ENCODE measurements around the gene ASB5.
"Not testable (repeated sequence)": the region's sequence is repeated elsewhere in the genome, so short reads cannot be mapped to it uniquely, and the experiment has no call there.

Gene ASB5

DNA sequence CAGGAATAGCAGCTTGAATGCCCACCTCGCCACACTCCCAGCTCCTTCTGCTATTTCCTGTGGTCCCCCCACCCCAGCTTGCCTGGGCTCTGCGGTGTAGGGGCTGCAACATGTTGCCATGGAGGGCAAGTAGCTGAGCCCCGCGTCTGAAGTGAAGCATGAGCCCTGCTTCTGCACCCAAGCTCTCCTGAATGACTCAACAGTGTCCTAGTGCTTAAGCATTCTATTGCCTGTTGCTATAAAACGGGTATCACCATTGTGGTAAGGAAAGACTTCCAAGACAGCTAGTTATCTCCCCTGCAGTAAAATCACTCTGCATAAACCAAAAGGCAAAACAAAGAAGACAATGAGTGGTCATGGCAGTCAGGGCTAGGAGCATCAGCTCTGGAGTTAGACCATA is 42.3 kb downstream of the ASB5 start:
- DNase-seq (ENCODE audit: insufficient read length, low spot score), result no peak
- peak; percentile 23 for FAIRE-seq

DNA sequence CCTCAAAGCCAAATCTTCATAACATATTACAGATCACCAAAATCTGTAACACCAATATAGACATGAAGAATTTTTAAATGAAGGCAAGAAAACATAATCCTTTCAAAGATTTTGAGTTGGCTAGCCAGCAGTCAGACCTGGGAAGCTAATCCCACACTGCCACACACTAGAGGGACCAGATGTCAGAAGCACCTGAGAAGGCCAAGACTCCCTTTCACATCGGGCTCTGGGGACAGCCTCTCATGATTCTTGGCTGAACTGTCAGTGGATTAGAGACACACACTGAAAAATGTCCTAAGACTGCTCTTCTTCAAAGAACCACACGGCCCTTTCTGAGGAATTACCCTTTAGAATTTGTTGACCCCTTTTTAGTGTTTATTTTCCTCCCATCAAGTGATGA is 45.5 kb downstream of the ASB5 start:
- no peak for FAIRE-seq
- no peak for DNase-seq (ENCODE audit: insufficient read length, low spot score)

DNA sequence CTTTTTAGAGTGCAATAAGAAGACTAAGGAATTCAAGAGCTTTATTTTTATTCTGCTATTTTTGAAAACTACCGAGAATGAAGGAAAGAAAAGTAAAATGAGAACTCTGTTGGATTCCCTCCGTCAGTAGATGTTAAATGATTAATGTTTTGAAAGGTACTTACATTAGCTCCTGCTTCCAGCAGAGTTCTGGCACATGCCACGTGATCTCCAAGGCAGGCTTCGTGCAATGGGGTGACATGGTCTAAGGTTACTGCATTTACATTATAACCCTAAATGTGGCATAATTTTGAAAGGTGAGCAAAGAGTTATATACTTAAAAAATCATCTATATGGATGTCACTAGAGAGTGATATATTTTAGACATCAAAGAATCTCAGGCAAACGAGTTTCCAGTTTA is 46.9 kb downstream of the ASB5 start:
- DNase-seq (ENCODE audit: insufficient read length, low spot score) (no peak), FAIRE-seq (no peak)

DNA sequence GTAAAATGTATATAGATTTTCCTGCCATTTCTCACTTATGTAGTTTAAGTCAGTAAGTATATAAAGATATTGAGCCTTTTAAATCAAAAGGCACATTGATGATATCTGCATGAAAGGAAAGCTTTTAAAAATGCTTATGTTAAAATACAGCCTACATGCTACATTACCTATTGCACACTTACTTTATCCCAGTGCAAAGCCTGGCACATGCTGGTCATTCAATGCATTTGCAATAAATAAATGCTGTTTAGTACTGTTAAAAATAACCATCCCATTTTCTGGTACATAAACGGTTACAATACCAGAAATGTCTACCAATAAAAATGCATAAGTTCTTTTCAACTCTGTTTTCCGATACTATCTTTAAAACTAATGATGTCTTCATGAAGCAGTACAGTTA is 51.5 kb downstream of the ASB5 start:
- FAIRE-seq (no peak), DNase-seq (ENCODE audit: insufficient read length, low spot score) (no peak)

DNA sequence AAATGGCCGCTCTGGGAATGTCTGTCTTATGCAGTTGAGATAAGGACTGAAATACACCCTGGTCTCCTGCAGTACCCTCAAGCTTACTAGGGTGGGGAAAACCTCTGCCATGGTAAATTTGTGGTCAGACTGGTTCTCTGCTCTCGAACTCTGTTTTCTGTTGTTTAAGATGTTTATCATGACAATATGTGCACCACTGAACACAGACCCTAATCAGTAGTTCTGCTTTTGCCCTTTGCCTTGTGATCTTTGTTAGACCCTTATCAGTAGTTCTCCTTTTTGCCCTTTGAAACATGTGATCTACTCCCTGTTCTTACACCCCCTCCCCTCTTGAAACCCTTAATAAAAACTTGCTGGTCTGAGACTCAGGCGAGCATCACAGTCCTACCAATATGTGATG is 56.7 kb downstream of the ASB5 start:
- DNase-seq (ENCODE audit: insufficient read length, low spot score); FAIRE-seq: not testable (repeated sequence)

DNA sequence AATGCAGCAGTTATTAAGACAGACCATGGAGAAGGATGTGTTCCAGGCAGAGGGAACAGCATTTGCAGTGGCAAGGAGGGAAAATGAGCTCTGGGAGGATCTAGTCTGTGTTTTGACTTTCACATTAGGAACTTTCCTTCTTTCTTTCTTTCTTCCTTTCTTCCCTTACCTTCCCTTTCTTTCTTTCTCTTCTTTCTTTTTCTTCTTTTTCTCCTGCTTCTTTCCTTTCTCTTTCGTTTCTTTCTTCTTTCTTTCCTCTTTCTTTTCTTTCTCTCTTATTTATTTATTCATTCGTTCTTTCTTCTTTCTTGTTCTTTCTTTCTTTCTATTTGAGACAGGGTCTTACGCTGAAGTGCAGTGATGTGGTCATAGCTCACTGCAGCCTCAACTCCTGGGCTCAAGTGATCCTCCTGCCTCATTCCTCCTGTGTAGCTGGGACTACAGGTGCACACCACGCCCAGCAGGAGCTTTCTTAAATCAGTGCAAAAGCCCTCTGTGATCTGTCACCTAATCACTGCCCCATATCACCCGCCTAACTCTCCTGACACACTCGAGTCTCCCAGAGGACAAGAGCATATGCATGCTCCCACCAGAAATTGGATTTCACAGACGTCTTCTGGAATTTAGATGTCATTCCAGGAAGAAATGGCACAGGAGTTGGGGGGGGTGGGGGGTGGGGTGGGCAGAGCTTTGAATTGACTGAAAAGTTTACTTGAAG is 58.3 kb downstream of the ASB5 start:
- no peak for FAIRE-seq
- DNase-seq (ENCODE audit: insufficient read length, low spot score), result no peak

DNA sequence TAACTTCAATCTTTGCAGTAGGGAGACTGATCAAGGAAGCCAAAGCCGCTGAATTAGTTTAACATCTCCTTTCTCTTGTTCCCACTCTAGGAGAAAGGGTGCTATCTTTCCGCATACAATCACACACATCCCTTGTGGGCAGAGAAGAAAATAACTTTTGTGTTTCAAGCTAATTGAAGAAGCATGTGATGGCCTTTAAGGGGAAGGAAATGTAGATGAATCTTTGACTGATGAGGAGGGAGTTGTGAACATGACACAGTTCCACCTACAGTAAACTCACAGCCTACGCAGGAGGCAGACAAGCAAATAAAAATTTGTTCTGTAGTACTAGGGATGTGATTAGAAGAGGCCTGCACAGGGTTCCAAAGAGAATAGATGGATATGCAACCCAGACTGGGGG is 58.9 kb downstream of the ASB5 start:
- no peak for DNase-seq (ENCODE audit: insufficient read length, low spot score)
- no peak for FAIRE-seq

DNA sequence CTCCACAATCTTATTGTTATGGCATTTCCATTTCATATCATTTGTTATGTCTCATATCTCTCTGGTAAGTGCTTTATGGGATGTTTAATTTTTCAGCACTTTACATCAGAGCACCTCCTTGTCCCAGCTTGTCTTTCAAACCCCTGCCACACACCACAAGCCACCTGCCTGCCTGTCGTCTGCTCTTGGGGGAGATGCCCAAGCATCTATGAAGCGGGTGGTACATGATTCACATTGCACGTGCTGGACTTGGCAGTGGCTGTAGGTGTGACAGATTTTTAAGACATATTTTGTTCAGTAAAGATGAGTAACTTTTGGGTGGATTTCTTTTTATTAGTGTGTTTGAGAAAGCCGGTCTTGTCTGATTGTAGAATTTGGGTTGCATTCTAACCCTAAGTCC is 59.5 kb downstream of the ASB5 start:
- DNase-seq (ENCODE audit: insufficient read length, low spot score) (no peak), FAIRE-seq (no peak)

DNA sequence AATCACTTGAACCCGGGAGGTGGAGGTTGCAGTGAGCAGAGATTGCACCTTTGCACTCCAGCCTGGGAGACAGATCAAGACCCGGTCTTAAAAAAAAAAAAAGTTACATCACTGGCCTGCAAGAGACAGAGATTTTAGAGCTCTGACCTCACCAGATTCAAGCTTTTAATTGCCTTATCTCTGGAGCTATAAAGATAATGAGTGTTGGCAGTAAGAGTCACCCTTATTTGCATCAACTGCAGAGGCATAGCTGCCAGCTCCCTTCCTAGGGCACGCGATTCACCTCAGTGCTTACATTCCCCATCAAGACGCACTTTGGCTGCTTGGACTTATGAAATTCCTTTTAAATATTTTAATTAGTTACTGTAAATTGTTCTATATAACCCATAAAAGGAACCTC is 61.2 kb downstream of the ASB5 start:
- no peak for FAIRE-seq

DNA sequence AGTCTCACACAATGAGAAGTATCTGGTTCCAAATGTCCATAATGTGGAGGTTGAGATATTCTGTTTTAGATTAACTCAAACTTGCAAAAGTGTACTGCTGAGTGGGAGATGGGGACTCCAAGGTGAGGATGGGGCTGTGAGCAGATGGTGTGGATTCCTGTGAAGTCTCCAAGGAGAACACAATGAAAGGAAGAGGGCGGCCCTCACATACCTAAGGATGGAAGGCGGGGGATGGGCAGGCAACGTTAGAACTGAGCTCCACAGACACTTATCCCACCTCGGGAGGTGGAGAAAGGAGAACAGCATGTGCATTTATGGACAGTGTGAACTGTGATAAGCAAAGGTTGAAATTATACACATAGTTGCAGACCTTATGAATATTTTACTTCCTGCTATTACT is 63.7 kb downstream of the ASB5 start:
- FAIRE-seq (no peak), DNase-seq (ENCODE audit: insufficient read length, low spot score) (no peak)

More for the DNA sequence above, 61.2 kb downstream of the ASB5 start:
- DNase-seq (ENCODE audit: insufficient read length, low spot score), result no peak

DNA sequence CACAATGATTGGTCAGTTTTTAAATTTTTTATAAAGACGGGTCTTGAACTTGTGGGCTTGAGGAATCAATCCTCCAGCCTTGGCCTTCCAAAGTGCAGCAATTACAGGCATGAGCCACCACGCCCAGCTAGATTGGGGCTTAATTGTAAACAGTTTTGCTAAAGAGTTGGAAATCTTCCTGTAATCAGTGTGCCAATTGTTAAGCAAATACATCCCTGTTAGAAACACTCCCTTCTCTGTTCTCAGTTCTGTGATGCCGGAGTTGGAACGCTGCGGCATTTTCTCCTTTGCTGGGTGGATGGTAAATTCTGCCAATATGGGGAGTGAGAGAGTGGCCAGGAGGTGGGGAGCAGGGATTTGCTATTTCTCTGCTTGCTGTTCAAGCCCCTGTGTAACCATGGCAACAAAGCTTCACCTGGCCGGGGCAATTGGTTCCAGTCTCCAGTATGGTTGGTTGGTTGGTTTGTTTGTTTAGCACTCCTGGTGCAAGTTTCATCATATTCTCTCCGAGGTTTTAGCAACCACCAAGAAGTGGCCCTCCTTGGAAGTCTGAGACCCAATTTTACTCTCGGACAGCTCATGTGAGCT is 70.6 kb downstream of the ASB5 start:
- FAIRE-seq, result no peak
- no peak for DNase-seq (ENCODE audit: insufficient read length, low spot score)

DNA sequence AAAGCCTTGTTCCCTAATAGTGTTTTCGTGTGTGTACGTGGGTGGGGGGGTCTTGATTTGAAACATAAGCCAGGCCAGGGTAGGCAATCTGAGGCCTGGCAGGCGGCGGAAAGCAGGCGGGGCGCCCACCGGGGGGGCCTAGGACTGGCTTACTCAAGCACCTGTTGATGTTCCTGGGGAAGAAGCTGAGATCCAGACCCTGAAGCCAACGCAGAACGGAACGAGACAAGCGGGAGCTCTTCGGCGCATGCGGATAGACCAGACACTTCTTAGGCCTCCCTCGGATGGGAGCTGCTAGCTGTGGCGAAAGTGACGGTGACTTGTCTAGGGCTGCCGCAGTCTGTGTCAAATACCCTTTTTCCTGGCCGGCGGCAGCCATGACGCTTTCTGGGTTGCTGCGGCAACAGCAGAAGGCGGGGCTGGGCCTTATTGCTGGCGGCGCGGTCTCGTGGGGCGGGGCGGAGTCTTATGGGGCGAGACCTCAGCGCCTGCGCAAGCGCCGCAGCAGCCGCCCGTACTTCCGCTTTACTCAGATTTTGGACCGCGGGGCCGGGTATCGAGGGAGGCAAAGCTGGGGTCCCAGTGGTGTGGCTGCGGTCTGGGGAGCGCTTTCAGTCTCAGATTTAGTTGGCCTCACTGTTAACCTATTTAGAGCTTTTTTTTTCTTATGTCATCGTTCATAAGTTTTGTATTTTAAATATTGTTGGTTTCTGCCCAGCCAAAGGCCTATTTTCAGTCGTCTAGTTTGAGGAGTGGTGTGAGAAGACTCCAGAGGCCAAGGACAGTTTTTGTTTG is 73.6 kb downstream of the ASB5 start, which contains the start of gene SPATA4:
Gene SPATA4 (minus strand): TSS at position 402 of the 795 bp plus-strand sequence. CDS start 23 bp downstream, at position 379.
- FAIRE-seq, result peak; percentile 97
- DNase-seq (ENCODE audit: insufficient read length, low spot score), result peak; percentile 92

GRCh38 chr4:176193938-176194337 is 75.1 kb downstream of the ASB5 start:
- DNase-seq (ENCODE audit: insufficient read length, low spot score) (no peak), FAIRE-seq (peak; percentile 9)

DNA sequence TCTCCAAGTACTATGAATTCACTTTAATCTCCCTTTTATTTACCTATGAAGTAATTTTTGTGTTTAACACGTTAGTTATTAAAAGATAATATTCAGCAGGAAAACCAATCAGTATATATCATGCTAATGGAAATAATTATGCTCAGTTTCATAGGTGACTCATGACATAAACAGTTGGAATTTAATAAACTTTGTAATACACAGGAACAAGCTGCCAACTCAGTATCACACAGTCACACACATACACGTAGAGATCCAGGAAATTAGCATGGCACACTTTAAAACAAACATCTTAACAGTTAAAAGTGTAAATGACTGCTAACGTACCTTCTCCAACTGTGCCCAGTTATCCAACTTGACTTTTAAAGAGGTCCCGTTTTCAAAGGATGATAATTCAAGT is 75.9 kb downstream of the ASB5 start:
- FAIRE-seq (no peak), DNase-seq (ENCODE audit: insufficient read length, low spot score) (no peak)

GRCh38 chr4:176191974-176192373 is 77.0 kb downstream of the ASB5 start:
- DNase-seq (ENCODE audit: insufficient read length, low spot score) (no peak), FAIRE-seq (peak; percentile 51)

- DNase-seq (ENCODE audit: insufficient read length, low spot score) (no peak), FAIRE-seq (no peak)
These were observed 78.9 kb downstream of the ASB5 start for GRCh38 chr4:176189891-176190795.

DNA sequence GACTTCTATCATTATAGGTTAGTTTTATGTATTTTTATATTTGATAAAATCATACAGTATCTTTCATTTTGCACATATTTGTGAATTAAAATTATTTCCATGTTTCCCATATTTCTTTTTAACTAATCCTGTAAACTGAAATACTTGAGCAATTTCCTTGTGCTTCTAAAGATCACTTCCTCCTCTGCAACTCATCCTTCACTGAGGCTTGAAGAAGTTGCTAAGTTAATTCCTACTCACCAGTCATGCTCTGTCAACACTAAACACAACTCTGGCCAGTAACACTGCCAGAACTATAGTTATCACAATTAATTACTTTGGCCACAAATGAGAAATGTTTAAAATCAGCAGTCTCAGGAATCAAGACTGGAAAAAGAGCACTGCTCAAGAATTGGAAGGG is 80.4 kb downstream of the ASB5 start:
- FAIRE-seq (no peak), DNase-seq (ENCODE audit: insufficient read length, low spot score) (no peak)

DNA sequence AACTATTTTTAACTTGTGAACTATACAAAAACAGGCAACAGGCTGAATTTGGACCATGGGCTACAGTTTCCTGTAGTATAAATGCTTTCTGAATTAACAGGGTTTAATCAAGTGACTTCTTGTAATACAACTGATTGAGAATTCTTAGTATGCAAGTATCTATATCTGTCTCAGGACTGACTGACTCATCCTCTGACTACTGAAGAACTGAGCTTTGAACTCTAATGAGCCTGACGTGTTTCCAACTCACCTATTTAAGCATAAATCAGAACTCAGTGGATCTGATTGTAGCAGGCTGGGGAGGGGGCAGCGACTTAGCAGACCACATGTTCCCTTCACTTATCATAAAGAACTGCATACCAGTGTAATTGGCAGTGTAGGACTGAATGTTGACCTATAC is 81.4 kb downstream of the ASB5 start:
- FAIRE-seq (no peak), DNase-seq (ENCODE audit: insufficient read length, low spot score) (no peak)

DNA sequence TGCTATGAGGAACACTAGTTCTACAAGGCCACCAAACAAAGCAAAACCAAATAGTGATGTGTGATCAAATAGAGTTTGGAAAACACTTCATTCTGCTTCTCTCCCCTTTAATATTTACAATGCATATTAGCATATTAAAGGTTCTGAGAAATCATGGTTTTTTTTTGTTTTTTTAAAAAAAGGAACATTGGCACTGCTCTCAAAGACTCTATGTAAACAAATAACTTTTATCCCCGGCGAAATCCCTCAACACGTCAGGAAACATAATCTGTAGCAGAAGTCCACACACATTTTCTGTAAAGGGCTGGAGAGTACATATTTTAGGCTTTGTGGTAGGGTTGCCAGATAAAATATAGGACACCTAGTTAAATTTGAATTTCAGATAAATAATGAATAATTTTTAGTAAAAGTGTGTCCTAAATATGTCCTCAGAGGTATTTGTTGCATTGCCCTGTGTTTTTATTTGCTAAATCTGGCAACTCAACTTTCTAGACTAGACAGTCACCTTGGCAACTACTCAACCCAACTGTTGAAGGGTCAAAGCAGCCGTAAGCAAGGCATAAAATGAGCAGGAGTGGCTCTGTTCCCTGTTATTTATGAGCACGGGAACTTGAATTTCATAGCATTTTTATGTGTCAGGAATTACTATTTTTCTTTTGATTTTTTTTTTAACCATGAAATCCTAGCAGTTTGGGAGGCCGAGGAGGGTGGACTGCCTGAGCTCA is 82.2 kb downstream of the ASB5 start:
- DNase-seq (ENCODE audit: insufficient read length, low spot score), result no peak
- peak; percentile 9 for FAIRE-seq

DNA sequence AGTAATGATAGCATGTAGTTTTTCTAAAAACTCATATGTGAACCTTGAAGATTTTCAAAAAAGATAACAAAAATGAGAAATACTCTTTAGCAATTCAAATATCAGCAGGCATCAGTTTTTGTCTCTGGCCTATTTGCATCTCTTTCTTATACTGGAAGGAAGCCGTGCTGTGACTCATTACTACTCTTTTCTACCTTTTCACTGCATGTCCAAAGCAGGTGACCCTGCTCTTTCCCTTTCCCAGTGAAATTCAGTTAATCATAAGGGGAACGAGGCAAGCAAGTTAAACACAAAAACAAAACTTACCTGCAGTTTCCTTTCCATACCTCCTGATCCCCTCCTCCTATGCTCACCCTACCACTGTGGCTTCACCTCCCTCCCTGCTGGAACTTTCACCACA is 83.0 kb downstream of the ASB5 start:
- DNase-seq (ENCODE audit: insufficient read length, low spot score) (no peak), FAIRE-seq (no peak)
